NOMO-1 treated with dmso at 0.1 percent for 144 hours (cell line): ENCODE measurements around the gene KLF14.
"Not testable (repeated sequence)": the region's sequence is repeated elsewhere in the genome, so short reads cannot be mapped to it uniquely, and the experiment has no call there.

Source experiments
- DNase-seq: peaks from one replicate; lab custom pipeline; 2025; ENCODE audit not compliant: unreplicated experiment; lab: John Stamatoyannopoulos, UW

The KLF14 gene

DNA sequence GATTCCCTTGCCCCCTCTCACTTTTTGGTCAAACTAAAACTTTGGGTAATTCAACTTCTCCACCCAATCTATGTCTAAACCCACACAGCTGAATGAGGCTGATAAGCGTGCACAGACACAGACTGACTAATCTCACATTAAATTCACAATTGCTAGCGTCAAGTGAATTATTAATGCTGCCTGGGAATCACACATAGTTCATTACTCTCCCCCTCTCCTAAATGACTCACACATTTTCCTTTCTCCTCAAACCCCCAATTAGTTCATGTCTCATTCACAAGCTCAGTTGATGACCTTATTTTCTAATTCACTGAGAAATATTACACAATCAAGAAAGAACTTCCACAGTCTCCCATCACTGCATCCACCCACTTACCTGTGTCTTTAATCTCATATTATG is 14.5 kb downstream of the KLF14 start:
- DNase-seq: no peak

DNA sequence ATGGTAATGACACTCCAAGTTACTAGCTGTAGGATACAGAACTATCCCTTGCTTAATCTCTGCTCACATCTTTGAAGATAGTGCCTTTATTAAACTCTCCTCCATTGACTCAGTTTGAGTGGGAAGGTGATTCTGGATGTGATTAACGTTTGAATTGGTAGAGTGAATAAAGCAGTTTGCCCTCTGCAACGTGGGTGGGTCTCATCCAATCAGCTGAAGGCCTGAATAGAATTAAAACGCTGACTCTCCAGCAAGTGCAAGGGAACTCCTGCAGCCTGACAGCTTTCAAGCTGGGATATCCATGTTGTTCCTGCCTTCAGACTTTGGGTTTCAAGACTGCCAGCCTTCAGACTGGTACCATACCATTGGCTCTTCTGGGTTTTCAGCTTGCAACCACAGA is 21.6 kb downstream of the KLF14 start:
- no peak for DNase-seq

DNA sequence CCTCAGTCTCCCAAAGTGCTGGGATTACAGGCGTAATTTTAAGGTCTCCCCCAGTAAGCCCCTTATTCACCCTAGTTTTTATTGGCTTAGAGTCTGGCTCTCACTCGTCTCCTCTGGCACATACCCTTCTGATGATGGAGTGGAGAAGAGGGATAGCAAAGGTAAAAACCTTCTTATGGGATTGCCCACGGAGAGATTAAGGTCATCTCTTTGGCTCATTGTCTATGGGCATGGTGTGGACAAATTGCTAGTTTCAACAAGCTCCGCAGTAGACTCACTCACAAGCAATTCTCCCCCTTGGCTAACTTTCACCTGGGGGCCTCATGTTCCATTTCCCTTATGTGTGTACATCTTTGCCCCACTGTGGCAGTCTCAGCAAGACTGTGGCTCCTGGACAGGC is 25.2 kb downstream of the KLF14 start:
- no peak for DNase-seq

DNA sequence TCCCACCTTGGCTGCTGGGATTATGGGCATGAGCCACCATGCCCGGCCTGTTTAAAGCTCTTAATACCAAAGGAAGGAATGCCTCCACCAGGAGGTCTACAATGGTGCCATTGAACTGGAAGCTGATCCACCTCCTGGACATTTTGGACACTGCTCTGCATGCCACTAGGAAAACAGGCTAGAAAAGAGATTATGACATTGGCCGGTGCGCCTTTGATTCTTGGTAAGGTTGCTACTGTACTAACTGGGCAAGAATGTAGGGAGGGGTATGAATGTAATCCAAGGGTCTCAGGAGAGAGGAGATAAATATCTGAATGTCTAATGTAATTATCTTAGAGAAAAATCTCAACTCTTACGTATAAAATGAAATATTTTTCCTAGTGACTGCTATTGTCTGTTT is 26.0 kb downstream of the KLF14 start:
- no peak for DNase-seq

DNA sequence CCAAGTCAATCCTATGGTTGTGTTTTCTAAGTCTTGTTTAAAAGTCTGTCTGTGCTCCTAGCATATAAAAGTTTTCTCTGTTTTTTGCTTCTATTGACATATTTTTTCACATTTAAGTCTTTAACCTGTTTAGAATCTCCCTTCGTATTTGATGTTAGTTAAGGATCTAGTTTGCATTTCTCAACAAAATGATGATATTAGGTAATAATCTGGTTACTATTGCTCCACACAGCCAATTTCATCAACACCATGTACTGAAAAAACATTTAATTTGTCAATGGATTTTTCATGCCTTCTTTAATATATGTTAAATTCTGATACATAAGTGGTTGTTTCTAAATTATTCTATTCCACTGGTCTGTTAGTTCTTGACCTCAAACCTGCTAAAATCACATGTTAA is 30.2 kb downstream of the KLF14 start:
- no peak for DNase-seq

DNA sequence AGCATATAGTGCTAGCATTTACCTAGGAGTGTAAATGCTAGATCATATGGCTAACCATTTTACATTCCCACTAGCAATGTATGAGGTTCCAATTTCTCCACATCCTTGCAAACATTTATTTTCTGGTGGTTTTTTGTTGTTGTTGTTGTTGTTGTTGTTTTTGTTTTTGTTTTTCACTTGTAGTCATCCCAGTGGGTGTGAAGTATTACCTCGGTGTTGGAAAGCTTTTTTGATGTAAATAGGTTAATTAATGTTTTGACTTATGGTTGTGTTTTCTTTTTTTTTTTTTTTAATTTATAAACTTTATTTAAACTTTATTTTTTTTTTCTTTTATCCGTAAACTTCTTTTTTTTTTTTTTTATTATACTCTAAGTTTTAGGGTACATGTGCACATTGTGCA is 32.4 kb downstream of the KLF14 start:
- DNase-seq: no peak

DNA sequence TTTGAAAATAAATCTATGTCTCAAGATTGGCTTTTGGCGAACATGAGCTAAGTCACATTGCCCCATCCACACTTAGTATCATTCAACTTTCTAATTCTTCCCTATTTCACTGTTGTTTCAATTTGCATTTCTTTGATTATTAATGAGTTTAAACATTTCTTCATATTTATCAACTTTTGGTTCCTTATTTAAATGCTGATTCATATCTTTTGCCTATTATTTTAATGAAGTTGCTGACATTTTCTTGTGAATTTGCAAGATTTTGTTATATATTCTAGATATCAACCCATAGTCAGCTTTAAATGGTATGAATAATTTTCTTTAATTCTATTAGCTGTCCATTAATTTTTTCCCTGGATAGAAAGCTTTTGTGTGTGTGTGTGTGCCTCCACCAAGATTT is 33.2 kb downstream of the KLF14 start:
- DNase-seq: no peak

DNA sequence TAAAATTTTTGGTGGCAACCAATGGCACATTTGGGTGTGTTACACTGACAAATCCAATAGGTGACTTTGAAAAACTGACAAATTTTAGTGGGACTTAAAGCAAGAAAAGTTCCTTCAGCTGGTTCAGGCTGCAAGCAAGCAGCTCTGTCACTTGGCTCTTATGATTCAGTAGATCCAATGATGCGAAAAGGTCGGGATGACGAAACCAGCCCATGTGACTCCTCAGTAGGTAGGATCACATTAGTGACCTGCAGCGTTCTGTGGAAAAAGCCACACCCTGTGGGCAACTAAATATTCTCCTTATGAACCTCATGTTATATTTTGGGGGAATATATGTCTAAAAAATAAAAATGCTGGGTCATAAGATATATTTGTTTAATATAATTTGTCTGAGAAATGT is 34.3 kb downstream of the KLF14 start:
- DNase-seq: no peak

DNA sequence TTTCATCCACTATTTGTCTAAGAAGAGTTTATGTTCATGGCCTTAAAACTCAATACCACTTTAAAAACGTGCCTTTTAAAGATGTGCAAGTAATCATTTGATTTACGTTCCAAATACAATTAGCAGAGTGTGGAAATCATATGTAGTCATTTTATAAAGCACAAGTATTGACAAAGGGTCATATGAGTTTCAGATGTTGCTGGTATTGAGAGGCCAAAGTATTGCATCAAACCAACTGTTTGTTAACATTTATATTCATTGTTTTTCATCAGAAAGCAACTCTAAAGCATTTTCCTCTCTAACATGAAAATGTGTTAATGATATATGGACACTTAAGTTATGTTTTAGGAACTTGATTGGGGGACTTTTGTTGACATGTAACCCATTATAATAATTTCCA is 36.2 kb downstream of the KLF14 start:
- no peak for DNase-seq

DNA sequence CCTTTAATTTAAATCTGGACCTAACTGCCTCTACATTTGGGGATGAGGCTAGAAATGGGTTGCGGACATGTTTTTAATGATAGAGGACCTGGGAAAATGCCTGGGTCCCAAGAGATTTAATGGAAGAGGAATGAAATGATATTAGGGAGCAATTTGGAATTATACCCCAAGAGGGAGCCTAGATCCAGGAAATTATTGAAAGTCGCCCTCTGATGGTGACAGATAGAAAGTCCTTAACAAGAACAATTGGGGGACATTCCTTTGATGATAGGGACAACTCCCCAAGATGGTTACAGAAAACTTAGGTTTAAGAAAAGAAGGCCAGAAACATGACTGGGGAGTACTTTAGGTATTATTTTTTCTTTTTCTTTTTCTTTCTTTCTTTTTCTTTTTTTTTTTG is 38.2 kb downstream of the KLF14 start:
- no peak for DNase-seq

DNA sequence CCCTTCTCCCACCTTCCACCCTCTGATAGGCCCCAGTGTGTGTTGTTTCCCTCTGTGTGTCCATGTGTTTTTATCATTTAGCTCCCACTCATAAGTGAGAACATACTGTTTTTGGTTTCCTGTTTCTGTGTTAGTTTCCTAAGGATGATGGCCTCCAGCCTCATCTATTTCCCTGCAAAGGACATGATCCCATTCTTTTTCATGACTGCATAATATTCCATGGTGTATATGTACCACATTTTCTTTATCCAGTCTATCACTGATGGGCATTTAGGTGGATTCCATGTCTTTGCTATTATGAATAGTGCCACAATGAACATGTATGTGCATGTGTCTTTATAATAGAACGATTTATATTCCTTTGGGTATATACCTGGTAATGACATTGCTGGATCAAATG is 41.6 kb downstream of the KLF14 start:
- not testable (repeated sequence) for DNase-seq

DNA sequence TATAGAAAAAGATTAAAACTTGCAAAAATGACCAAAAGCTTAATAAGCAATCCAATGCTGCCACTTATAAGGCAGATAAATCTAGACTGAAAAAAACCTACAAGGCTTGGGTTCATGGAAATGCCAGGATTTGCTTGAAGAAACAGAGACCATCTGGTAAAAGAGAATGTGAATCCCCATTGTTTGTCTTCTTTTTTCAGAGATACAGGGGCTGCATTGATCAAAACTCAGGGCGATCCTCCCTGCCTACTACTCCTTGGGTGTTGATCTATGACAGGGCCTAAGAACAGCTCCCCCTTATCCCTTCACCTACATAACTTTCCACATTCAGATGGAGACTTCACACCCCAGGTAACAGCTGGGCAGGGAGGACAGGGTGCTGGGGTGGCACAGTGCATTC is 44.3 kb downstream of the KLF14 start:
- no peak for DNase-seq

DNA sequence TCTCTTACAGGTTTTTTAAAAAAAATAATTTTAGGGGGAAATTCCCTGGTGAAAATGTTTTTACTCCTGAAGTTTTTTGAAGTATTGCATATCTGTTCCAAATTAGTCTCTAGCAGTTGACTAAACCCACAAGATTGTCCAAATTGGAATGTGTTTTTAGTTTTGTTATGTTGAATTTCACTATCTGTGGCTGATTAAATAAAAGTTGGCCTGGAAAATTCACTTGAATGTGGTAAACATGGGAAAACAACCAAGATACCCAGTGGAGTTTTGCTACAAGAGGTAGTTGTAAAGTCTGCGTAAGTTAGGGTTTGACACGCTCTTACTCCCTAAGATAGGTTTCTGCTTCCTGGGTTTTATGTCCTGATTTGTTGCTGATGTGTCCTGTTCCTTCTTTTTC is 51.0 kb downstream of the KLF14 start:
- DNase-seq: no peak
